Midbrain (tissue), 1 donor: ENCODE data around the gene RGS12.

Source experiments
- DNase-seq: peaks from one replicate; lab custom pipeline; 2025; lab: John Stamatoyannopoulos, UW

Gene RGS12

GRCh38 chr4:3332498-3332897 lies 39.7 kb downstream of the RGS12 start:
- DNase-seq, result no peak

- no peak for DNase-seq
These were observed 41.5 kb downstream of the RGS12 start for GRCh38 chr4:3334316-3334715.

- no peak for DNase-seq
These were observed 42.6 kb downstream of the RGS12 start for GRCh38 chr4:3335385-3335784.

GRCh38 chr4:3335982-3336381 lies 43.2 kb downstream of the RGS12 start:
- DNase-seq, result no peak

GRCh38 chr4:3336382-3337356 lies 43.8 kb downstream of the RGS12 start:
- DNase-seq, result no peak

GRCh38 chr4:3337357-3337732 lies 44.5 kb downstream of the RGS12 start:
- no peak for DNase-seq

- DNase-seq, result no peak
These were observed 45.0 kb downstream of the RGS12 start for GRCh38 chr4:3337811-3338210.

- no peak for DNase-seq
These were observed 45.6 kb downstream of the RGS12 start for GRCh38 chr4:3338321-3338838.

GRCh38 chr4:3338976-3339531 lies 46.2 kb downstream of the RGS12 start:
- no peak for DNase-seq

- DNase-seq, result no peak
These were observed 46.8 kb downstream of the RGS12 start for GRCh38 chr4:3339577-3339976.

GRCh38 chr4:3340038-3340699 lies 47.3 kb downstream of the RGS12 start:
- DNase-seq, result no peak

- no peak for DNase-seq
These were observed 47.9 kb downstream of the RGS12 start for GRCh38 chr4:3340700-3341083.

GRCh38 chr4:3341760-3342159 lies 48.9 kb downstream of the RGS12 start:
- DNase-seq, result no peak

GRCh38 chr4:3342182-3342854 lies 49.5 kb downstream of the RGS12 start:
- DNase-seq, result no peak
